Uterus (tissue), 2 donors: ENCODE measurements around the gene MYD88.

ENCODE experiments used
- CTCF ChIP-seq, 4 experiments: fragments of 200-600 bp in 2 of 4; fragments of 450-650 bp in 2 of 4; sonication (generic) in 2 of 4; IDR thresholded peaks; one replicate each; pipeline ENCODE4 v1.5.1; 2016 to 2019; ENCODE audit warnings: antibody characterized with exemption in 4 of 4, mild to moderate bottlenecking in 2 of 4, moderate library complexity in 1 of 4
- POLR2A ChIP-seq, 2 donors: fragments of 450-650 bp; IDR thresholded peaks; one replicate each; pipeline ENCODE4 v1.6.1; 2016; ENCODE audit warnings: antibody characterized with exemption in 2 of 2, mild to moderate bottlenecking in 1 of 2, moderate library complexity in 1 of 2

GRCh38 chr3:38117163-38117716, 21.2 kb upstream of the MYD88 start:
- no peak for TF ChIP-seq POLR2A (IDR thresholded peaks at IDR 0.05)
- TF ChIP-seq CTCF (IDR thresholded peaks at IDR 0.05) = no peak
